Left ventricle myocardium inferior (tissue), 1 donor: Measurements from ENCODE around the gene PBOV1. TPM values are rescaled to one million over a fixed set of nuclear protein-coding genes. Genes with fewer than 3 reads are reported as not detected.

Experiments
- DNase-seq: peaks from one replicate; pipeline ENCODE4 v3.0.0-alpha.2; 2020
- H3K27ac ChIP-seq: fragments of 200-600 bp; replicated peaks from 2 replicates; pipeline ENCODE4 v1.8.0; 2021
- H3K27me3 ChIP-seq: fragments of 200-600 bp; 2 replicates; pipeline ENCODE4 v1.8.0; 2021; ENCODE audit warnings: low read depth
- H3K36me3 ChIP-seq: fragments of 200-600 bp; 2 replicates; pipeline ENCODE4 v1.8.0; 2021
- H3K4me1 ChIP-seq: fragments of 200-600 bp; 2 replicates; pipeline ENCODE4 v1.8.0; 2021
- H3K4me3 ChIP-seq: fragments of 200-600 bp; 2 replicates; pipeline ENCODE4 v1.8.0; 2021; ENCODE audit warnings: mild to moderate bottlenecking, moderate library complexity
- H3K9me3 ChIP-seq: fragments of 200-600 bp; replicated peaks from 2 replicates; pipeline ENCODE4 v1.8.0; 2021
- intact Hi-C: fragments of 100-400 bp; cut with micrococcal nuclease; formaldehyde crosslinking; loops from one replicate; pipeline ENCODE4 v1.11.0; 2022
- total RNA-seq: library from RNA; stranded (reverse); fragmentation: NEBNext Ultra II Directional; extraction: Animal tissue kit (Norgen Biotek cat#: 25700); gene quantifications from one replicate; pipeline ENCODE4 v1.2.1, GENCODE V29; 2021
- TF ChIP-seq, protein P1 (sequence below): fragments of 200-600 bp; IDR thresholded peaks from 2 replicates; pipeline ENCODE4 v1.8.0; 2021; ENCODE audit warnings: antibody characterized with exemption, mild to moderate bottlenecking, borderline replicate concordance
- donor health status: DM: no; HTN: yes; CAD: no; lungs with severe emphysema.

PBOV1 gene
- total RNA-seq, 1 donor from 2014 or later = not detected

DNA sequence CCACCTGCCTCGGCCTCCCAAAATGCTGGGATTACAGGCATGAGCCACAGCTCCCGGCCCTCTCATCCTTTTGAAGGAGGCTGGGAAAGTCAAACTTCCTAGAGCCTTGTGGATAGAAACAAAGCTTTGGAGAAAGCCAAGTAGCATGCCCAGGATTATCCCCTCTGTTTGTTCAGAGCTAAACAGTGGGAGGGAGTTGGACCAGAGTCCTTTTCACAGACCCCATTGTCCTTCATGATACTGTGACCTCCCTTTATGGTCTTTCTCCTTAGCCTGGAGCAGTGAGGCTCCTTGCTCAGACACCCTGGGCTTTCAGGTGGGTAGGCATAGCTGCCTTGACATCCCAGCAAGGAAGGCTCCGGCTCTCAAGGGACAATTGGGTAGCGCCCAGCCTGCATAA, 31.1 kb downstream of the PBOV1 start:
- H3K27ac ChIP-seq = no peak overlapping the region
- no peaks in the 10 kb centered on the region for H3K36me3 ChIP-seq
- peaks cover 4% of the 10 kb centered on the region for H3K4me1 ChIP-seq
- H3K9me3 ChIP-seq = no peaks in the 10 kb centered on the region
- DNase-seq = no peak
- TF ChIP-seq, protein P1, sequence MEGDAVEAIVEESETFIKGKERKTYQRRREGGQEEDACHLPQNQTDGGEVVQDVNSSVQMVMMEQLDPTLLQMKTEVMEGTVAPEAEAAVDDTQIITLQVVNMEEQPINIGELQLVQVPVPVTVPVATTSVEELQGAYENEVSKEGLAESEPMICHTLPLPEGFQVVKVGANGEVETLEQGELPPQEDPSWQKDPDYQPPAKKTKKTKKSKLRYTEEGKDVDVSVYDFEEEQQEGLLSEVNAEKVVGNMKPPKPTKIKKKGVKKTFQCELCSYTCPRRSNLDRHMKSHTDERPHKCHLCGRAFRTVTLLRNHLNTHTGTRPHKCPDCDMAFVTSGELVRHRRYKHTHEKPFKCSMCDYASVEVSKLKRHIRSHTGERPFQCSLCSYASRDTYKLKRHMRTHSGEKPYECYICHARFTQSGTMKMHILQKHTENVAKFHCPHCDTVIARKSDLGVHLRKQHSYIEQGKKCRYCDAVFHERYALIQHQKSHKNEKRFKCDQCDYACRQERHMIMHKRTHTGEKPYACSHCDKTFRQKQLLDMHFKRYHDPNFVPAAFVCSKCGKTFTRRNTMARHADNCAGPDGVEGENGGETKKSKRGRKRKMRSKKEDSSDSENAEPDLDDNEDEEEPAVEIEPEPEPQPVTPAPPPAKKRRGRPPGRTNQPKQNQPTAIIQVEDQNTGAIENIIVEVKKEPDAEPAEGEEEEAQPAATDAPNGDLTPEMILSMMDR = no peak
- intact Hi-C loops = no loop called here
- H3K4me3 ChIP-seq = no peak overlapping the region
- no peaks in the 10 kb centered on the region for H3K27me3 ChIP-seq

DNA sequence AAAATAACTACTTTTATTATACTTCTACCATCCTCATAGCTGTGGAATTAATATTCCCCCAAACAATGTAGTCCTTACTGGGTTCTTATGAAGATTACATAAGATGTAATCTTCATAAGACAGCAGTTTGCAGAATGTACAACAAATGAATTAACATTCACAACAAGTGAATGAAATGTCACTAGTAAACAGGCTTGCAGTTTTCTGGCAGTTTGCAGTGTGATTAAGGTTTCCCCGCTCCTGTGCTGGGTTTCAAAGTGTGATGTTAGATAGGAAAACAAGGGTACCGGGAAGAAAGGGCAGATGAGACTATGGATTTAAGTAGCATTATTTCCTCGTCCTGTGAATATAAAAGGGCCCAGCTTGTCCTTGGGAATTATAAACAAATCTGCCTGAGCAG, 34.1 kb downstream of the PBOV1 start:
- Histone ChIP-seq H3K4me1 (peaks cover 4% of the 10 kb centered on the region), H3K4me3 (no peak overlapping the region), H3K27me3 (no peaks in the 10 kb centered on the region), H3K36me3 (no peaks in the 10 kb centered on the region), H3K9me3 (no peaks in the 10 kb centered on the region), H3K27ac (no peak overlapping the region)
- intact Hi-C loops = no loop called here
- DNase-seq = no peak
- TF ChIP-seq, protein P1 = no peak

DNA sequence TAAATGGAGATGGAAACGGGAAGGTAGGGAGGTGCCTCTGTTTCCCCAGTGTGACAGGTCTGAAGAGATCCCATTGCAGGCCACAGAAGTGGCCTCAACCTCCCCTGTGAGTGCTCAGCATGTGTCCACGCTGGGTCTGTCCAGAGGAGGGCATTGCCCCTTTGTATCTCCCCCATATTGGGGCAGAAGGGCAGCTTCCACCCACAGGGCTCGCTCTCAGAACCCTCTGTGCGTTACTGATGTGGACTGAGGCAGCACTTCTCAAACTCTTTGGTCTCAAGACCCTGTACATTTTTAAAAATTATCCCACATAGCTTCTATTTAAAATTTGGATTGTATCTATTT, 34.5 kb downstream of the PBOV1 start:
- H3K27ac ChIP-seq = no peak overlapping the region
- no peaks in the 10 kb centered on the region for H3K27me3 ChIP-seq
- H3K9me3 ChIP-seq = peaks cover under 1% of the 10 kb centered on the region
- no peak for DNase-seq
- H3K36me3 ChIP-seq = no peaks in the 10 kb centered on the region
- H3K4me1 ChIP-seq = peaks cover 4% of the 10 kb centered on the region
- no peak overlapping the region for H3K4me3 ChIP-seq
- TF ChIP-seq, protein P1 = no peak
- intact Hi-C loops = no loop called here

DNA sequence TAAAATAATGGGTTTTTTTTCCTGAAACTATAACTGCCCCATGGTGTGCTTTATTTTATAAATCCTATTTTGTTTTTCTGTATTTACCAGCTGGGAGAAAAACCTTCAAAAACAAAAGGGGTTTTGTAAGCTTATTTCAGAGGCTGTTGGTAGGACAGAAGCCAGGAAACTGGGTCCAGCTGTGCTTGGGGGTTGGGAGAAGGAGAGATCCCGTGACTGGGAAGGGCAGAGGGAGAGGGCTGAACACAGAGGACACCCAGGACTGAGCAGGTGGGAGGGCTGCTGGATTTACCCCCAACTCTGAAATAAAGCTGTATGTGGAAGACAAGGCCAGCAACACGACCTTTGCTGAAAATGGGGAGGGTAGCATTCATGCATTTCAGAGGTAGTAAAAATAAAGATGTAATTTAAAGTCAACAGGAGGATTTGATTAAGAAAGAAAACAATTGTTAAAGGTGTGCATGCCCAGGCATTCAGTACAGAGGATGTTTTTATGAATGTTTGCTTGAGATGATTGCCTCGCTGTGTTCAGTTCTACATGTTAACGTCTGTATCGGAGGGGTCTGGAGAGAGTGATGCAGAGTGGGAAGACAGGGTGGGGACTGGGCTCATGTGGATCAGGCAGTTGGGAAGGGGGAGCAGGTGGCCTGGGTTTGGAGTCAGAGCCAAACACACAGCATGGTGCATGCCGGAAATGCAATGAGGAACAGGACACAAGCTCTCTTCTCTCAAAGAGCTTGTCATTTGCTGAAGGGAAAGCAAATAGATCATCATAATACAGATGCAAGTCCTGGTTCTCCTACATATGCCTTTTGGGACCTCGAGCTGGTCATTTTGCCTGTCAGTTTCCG, 35.1 kb downstream of the PBOV1 start:
- H3K4me3 ChIP-seq = no peak overlapping the region
- TF ChIP-seq, protein P1 = no peak
- H3K4me1 ChIP-seq = peaks cover 4% of the 10 kb centered on the region
- H3K9me3 ChIP-seq = peaks cover 7% of the 10 kb centered on the region
- no peaks in the 10 kb centered on the region for H3K36me3 ChIP-seq
- H3K27me3 ChIP-seq = no peaks in the 10 kb centered on the region
- H3K27ac ChIP-seq = no peak overlapping the region
- DNase-seq = no peak
- intact Hi-C loops = no loop called here

DNA sequence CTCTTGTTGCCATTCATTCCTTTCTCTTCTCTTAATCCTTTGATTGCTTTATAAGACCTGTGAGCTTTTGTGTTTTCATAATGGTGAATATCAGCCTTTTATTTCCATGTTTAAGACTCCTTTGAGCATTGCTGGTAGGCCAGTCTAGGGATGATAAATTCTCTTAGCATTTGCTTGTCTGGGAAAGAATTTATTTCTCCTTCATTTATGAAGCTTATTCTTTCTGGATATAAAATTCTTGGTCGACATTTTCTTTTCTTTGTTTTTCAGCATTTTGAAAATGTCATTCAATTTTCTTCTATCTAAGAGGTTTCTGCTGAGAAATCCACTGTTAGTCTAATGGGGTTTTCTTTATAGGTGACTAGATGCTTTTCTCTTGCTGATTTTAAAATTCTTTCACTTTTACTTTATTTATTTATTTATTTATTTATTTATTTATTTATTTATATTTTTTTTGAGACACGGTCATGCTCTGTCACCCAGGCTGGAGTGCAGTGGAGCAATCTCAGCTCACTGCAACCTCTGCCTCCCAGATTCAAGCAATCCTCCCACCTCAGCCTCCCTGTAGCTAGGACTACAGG, 41.5 kb downstream of the PBOV1 start:
- DNase-seq = no peak
- Histone ChIP-seq H3K4me1 (no peaks in the 10 kb centered on the region), H3K27me3 (no peaks in the 10 kb centered on the region), H3K36me3 (no peaks in the 10 kb centered on the region), H3K4me3 (no peak overlapping the region), H3K9me3 (peaks cover 29% of the 10 kb centered on the region), H3K27ac (no peak overlapping the region)
- TF ChIP-seq, protein P1 = no peak
- intact Hi-C loops = no loop called here
